GM12801 (cell line): Measurements from ENCODE around the gene TGM2.

Source experiments
- TF ChIP-seq, protein P1 (sequence below): IDR thresholded peaks from one replicate; pipeline ENCODE4 v1.5.1; 2011; ENCODE audit warnings: control low read depth; ENCODE audit not compliant: insufficient read length; ENCODE audit errors: extremely low read depth

The TGM2 gene

DNA sequence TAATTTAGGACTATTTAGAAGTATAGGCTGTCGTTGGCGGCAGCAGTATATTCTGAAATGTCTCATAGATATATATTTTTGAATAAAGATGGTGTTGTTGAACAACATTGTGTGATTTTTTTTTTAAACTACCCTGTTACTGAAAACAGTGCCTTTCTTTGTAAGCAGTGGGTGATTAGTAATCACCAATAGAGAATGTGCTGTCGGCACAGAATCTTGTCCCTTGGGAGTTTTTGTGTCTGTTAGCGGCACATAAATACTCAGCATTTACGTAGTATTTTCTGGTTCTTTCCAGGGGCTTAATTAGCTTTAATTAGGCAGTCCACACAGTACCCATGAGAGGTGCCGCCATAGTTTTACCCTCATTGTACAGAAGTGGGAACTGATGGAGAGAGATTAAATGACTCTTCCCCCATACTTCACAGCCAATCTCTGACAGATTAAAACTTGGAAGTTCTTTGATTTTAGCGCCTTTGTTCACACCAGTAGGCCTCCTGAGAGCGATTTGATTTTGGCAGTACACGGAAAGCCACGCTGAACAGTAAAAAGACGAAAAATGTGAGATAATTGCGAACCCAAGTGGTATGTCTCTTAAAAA, 72.7 kb downstream of the TGM2 start:
- TF ChIP-seq, protein P1, sequence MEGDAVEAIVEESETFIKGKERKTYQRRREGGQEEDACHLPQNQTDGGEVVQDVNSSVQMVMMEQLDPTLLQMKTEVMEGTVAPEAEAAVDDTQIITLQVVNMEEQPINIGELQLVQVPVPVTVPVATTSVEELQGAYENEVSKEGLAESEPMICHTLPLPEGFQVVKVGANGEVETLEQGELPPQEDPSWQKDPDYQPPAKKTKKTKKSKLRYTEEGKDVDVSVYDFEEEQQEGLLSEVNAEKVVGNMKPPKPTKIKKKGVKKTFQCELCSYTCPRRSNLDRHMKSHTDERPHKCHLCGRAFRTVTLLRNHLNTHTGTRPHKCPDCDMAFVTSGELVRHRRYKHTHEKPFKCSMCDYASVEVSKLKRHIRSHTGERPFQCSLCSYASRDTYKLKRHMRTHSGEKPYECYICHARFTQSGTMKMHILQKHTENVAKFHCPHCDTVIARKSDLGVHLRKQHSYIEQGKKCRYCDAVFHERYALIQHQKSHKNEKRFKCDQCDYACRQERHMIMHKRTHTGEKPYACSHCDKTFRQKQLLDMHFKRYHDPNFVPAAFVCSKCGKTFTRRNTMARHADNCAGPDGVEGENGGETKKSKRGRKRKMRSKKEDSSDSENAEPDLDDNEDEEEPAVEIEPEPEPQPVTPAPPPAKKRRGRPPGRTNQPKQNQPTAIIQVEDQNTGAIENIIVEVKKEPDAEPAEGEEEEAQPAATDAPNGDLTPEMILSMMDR, result no peak

DNA sequence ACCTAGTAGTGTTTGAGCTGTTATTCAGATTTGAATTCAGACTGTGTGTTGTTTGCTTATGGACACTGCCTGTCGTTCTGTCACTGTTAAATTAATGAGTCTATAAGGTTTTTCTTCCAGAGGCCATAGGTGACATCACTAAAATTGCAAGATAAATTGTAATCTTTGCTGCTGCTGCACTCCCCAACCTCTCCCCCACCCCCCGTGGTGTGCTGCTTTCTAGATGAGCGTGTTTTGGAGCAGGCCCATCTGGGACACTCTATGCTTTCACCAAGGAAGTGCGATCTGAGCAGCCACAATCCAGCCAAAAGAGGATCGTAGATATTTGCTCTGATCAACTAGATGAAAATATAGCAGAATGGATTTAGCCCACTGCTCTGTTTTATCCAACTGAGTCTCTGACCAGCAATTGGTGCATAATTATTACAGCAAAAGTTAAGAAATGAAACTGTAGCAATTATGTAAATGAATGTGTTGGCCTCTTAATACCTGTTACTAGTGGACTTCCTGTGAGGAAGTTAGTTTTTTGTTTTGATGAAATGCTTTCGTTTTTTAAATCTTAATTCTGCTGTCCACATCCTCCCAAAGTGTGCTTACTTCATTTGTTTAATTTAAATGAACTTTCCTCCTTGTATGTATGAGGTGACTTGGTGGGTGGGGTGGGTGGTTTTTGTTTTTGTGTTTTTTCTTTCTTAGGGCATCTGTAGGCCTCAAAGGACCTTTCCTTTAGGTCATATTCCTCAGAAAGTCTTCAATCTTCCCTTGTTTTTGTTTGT, 73.4 kb downstream of the TGM2 start:
- TF ChIP-seq, protein P1, result no peak

DNA sequence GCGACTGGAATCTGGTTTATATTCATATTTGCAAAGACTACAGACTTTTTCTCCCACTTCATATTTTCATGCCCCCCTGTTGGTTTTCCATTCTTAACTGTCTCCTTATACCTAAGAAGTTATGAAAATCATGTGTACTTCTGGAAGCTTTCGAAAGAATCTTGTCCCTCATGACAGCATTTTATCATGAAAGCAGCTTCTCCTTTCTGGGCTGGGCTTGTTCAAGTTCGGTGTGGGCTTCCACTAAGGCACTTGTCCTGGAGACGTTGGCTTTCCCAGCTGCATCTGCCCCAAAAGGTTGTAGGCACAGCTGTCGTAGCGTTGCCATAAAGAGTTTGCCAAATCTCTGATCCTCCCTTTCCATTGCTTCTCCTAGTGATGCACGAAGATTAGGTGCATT, 75.0 kb downstream of the TGM2 start:
- TF ChIP-seq, protein P1, result no peak

DNA sequence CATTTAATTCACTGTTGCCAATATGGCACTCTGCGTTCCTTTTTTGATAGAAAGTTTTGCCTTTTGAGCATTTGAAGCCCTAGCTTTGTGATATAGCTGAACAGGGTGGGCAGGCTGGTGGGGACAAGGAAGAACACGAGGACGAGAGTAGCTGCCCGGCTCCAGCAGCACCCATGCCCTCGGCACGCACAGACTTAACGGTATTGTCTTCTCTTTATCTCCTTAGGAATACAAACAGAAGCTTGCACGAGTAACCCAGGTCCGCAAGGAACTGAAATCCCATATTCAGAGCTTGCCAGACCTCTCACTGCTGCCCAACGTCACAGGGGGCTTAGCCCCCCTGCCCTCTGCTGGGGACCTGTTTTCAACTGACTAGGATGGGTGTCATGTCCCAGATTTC, 75.6 kb downstream of the TGM2 start:
- TF ChIP-seq, protein P1, result no peak

DNA sequence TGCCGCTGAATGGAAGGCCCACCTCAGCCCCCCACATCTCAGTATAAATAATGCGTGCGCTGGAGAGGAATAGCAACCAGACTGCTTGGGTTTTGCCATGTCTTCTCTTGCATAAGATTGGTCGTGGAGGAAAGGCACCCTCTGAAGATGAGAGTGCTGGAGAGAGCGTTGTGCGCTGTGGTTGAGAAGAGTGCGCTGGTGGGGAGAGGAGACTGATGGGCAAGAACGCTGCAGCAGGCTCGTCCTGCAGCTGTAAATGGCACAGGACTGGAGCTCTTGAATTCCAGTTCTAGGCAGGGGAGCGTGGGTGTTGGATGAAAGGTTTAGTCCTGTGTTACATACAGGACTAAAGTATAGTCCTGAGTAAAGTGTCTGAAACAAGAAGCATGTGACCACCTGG, 80.0 kb downstream of the TGM2 start:
- TF ChIP-seq, protein P1, result no peak

DNA sequence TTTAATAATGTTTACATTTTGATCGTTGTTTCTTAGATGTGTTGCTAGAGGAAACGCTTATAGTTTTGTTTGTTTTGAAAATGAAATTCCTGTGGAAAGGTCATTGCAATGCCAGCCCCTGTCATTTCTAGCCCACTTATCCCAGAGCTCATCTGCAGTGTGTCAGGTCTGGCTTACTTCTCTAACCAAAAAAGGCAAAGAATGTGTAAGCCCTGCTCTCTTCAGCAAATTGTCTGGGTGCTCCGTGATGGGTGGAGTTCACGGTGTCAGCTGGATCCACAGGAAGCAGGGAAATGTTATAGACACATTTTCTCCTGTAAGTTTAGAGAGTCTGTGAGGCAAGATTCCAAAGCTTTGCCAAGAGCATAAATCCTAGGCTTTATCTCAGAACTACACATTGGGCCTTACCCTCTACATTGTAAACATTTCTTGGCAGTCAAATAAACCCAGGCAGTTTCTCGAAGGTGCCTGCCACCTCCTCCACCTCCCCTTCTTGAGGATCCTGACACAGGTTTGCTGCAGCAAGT, 80.6 kb downstream of the TGM2 start:
- TF ChIP-seq, protein P1, result no peak

DNA sequence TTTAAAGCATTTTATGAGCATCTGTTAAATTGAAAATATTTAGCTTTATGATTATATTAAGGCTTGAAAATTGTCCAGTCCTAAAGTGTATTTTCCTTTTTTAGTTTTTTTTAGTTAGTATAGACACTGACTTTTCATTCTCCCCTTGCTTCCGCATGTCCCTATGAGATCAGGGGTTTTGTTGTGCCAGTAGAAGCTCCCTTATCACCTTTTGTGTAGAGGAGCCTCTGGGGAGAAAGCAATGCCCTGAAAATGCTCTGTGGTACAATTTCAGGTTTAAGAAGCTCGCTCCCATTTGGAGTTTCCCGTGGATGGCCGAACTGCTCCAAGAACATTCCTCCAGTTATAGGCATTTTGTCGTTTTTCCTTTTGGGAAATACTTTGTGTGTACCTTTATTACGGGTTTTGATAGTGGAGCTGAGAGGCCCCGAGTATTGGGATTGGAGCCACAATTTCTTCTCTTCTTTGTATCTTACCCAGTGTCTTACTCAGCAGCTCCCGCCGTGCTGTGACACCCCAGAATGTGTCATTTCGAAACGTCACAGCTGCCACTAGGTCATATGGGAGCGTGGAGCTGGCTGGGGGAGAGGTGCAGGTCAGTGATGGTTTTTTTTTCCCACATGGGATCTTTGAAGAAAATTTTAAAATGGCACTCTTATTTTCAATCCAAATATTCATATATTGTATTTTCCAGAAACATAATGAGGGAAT, 81.6 kb downstream of the TGM2 start:
- TF ChIP-seq, protein P1, result no peak
